IPS-18a (cell line): Measurements from ENCODE around the gene IFI27.

Experiments
- H3K27ac ChIP-seq: one replicate; pipeline ENCODE4 v1.5.1; 2013; ENCODE audit warnings: low read length
- H3K27me3 ChIP-seq: one replicate; pipeline ENCODE4 v1.6.1; 2013; ENCODE audit warnings: mild to moderate bottlenecking, low read length; ENCODE audit not compliant: control insufficient read depth, insufficient read depth
- H3K36me3 ChIP-seq: one replicate; pipeline ENCODE4 v1.6.1; 2013; ENCODE audit warnings: low read depth, low read length; ENCODE audit not compliant: control insufficient read depth
- H3K4me1 ChIP-seq: one replicate; pipeline ENCODE4 v1.6.1; 2013; ENCODE audit warnings: low read depth, low read length; ENCODE audit not compliant: control insufficient read depth
- H3K4me3 ChIP-seq: one replicate; pipeline ENCODE4 v1.5.1; 2013; ENCODE audit warnings: low read length
- H3K9ac ChIP-seq: one replicate; pipeline ENCODE4 v1.6.1; 2013; ENCODE audit warnings: mild to moderate bottlenecking, low read length, moderate library complexity
- H3K9me3 ChIP-seq: one replicate; pipeline ENCODE4 v1.6.1; 2013; ENCODE audit warnings: low read depth, low read length; ENCODE audit not compliant: control insufficient read depth

The IFI27 gene

DNA sequence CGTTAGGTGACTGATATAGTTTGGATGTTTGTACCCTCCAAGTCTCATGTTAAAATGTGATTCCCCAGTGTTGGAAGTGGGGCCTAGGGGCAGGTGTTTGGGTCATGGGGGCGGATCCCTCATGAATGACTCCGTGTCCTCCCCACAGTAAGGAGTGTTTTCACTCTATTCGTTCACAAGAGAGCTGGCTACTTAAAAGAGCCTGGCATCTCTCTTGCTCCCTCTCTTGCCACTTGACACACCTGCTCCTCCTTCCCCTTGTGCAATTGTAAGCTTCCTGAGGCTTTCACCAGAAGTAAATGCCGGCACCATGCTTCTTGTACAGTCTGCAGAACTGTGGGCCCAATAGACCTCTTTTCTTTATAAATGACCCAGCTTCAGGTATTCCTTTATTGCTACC lies 16.3 kb downstream of the IFI27 start:
- Histone ChIP-seq H3K27me3 (no peaks in the 10 kb centered on the region), H3K4me1 (peaks cover 8% of the 10 kb centered on the region), H3K9ac (no peak overlapping the region), H3K4me3 (no peak overlapping the region), H3K27ac (no peak overlapping the region), H3K36me3 (no peaks in the 10 kb centered on the region), H3K9me3 (no peaks in the 10 kb centered on the region)

DNA sequence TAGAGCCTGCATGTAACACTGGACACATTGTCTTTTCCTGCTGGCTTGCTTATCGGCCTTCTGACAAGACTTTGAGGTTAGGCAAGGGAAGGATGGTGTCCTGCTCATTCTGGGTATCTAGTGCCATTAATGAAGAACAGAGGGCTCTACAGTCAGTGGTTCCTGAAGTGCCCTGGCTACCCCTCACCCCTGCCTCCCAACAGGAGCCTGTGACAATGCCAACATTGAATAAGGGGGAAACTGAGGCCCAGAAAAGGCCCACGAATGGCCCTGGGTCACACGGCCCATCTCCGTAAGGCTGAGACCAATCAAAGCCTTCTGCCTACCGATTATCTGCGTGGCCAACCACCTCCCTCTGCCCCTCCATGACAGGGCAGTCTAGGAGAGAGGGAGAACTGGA lies 16.8 kb downstream of the IFI27 start:
- no peaks in the 10 kb centered on the region for H3K27me3 ChIP-seq
- no peak overlapping the region for H3K9ac ChIP-seq
- H3K9me3 ChIP-seq = no peaks in the 10 kb centered on the region
- H3K27ac ChIP-seq = no peak overlapping the region
- H3K36me3 ChIP-seq = no peaks in the 10 kb centered on the region
- no peak overlapping the region for H3K4me3 ChIP-seq
- H3K4me1 ChIP-seq = peaks cover 8% of the 10 kb centered on the region

GRCh38 chr14:94128216-94128839 lies 17.8 kb downstream of the IFI27 start:
- Histone ChIP-seq H3K27me3 (no peaks in the 10 kb centered on the region), H3K27ac (no peak overlapping the region), H3K4me3 (peak overlapping the region; percentile 81), H3K4me1 (peaks cover 8% of the 10 kb centered on the region), H3K9ac (no peak overlapping the region), H3K36me3 (no peaks in the 10 kb centered on the region), H3K9me3 (no peaks in the 10 kb centered on the region)

DNA sequence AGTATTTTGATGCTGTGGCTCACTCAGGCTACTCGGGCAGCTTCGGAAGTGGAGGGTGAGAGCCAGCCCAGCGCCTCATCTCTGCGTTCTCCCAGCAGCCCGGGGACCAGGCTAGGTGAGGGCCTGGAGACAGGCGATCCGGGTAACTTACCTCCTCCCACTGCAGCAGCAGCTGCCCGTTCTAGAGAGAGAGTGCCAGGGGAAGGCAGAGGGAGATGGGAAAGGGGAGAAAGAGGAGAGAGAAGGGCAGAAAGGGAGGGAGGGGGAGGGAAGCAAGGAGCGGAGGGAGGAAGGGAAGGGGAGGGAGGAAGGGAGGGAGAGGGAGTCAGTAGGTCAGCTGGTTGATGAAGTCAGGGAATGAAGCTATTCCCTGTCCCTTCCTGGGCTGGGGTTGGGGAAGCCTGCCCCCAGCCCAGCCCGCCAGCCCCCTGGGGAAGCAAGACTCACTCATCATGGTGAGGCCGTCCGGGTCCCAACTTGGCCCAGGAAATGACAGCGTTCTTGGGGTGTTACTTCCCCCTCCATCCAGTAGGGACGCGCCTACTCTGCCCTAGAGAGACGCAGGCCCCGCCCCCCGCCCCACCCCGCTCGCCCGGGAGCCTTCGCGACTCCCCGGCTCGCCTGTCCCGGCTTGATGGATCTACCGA lies 18.7 kb downstream of the IFI27 start, which contains the start of gene IFI27L2:
IFI27L2 (minus strand) TSS at position 494 of the 647 bp plus-strand sequence; CDS start at position 454, 40 bp downstream.
- Histone ChIP-seq H3K4me3 (peak within 1 kb of the TSS; percentile 81), H3K9me3 (no peaks in the 10 kb centered on the region), H3K27me3 (no peaks in the 10 kb centered on the region), H3K9ac (peak within 1 kb of the TSS; percentile 6), H3K4me1 (peaks cover 8% of the 10 kb centered on the region), H3K27ac (no peak within 1 kb of the TSS), H3K36me3 (no peaks in the 10 kb centered on the region)

- peak overlapping the region; percentile 81 for H3K4me3 ChIP-seq
- H3K9ac ChIP-seq = peak overlapping the region; percentile 6
- H3K27ac ChIP-seq = no peak overlapping the region
These were observed 19.4 kb downstream of the IFI27 start for GRCh38 chr14:94129758-94130414.

DNA sequence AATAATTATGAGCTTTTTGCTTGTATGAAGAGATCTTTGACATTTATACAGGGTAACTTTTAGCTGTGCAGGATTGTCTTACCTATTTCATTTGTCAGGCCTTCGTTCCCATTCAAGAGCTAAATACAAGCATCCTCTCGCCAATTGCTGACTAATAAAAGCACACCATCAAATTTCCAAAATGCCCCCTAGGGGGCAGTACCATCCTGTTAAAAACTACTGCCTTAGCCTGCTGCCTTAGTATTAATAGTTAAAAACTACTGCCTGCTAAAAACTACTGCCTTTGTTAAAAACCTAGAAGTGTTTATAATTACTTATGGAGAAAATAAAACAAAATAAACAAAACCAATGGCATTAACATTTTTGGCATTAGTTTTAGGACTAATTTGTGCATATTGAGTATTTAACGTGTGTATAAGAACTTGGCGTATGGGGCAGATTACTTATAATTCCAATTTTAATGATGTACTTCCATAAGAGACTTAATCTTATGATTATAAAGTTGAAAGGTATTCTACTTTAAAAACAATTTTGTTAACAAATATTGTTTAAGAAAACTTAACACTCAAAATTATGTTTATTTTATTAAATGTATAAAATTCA lies 21.9 kb downstream of the IFI27 start:
- Histone ChIP-seq H3K27ac (no peak overlapping the region), H3K36me3 (no peaks in the 10 kb centered on the region), H3K9me3 (peaks cover 4% of the 10 kb centered on the region), H3K9ac (no peak overlapping the region), H3K27me3 (no peaks in the 10 kb centered on the region), H3K4me1 (peaks cover 8% of the 10 kb centered on the region), H3K4me3 (no peak overlapping the region)

More at GRCh38 chr14:94129758-94130414, 19.4 kb downstream of the IFI27 start:
- Histone ChIP-seq H3K9me3 (no peaks in the 10 kb centered on the region), H3K27me3 (no peaks in the 10 kb centered on the region), H3K36me3 (no peaks in the 10 kb centered on the region), H3K4me1 (peaks cover 8% of the 10 kb centered on the region)

- no peaks in the 10 kb centered on the region for H3K36me3 ChIP-seq
- no peaks in the 10 kb centered on the region for H3K27me3 ChIP-seq
- no peak overlapping the region for H3K27ac ChIP-seq
- H3K9me3 ChIP-seq = peaks cover 4% of the 10 kb centered on the region
- no peak overlapping the region for H3K4me3 ChIP-seq
- H3K9ac ChIP-seq = no peak overlapping the region
- peaks cover 8% of the 10 kb centered on the region for H3K4me1 ChIP-seq
These were observed 24.9 kb downstream of the IFI27 start for GRCh38 chr14:94135476-94135875.

DNA sequence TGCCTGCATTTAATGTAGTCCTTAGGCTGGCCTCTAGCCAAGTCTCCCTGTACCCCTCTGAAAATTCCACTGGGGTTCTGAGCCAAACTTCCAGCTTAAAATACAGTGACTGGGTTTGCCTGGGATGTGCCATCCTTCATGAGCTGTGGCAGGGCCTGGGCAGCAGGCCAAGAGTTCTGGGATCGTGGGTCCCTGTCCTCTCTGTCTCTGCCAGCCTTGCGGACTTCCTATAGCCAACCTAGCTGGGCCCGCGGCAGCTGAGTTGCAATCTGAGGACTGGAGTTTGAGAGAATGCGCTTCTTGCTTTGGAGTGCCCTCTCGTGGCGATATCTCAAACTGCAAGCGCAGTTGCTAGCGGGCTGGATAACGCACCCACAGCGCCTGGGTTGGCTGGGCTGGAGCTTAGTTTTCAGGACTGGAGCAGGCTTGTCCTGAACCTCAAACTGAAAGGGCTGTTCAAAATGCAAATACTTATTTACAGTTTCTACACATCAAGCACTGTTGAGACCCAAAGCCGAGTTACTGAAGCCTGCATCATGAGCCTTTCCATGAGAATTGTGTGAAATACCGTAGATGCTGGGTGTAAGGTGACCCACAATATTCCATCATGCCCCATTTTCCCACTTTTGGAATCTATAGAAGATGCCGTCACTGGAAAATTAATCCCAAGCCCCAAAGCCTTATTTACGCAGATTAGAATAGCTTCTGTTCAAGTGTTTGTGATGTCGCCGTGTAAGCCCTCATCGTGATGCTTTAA lies 26.2 kb downstream of the IFI27 start:
- no peak overlapping the region for H3K4me3 ChIP-seq
- H3K27ac ChIP-seq = no peak overlapping the region
- no peaks in the 10 kb centered on the region for H3K36me3 ChIP-seq
- H3K9ac ChIP-seq = no peak overlapping the region
- peaks cover 7% of the 10 kb centered on the region for H3K4me1 ChIP-seq
- peaks cover 4% of the 10 kb centered on the region for H3K9me3 ChIP-seq
- H3K27me3 ChIP-seq = no peaks in the 10 kb centered on the region

DNA sequence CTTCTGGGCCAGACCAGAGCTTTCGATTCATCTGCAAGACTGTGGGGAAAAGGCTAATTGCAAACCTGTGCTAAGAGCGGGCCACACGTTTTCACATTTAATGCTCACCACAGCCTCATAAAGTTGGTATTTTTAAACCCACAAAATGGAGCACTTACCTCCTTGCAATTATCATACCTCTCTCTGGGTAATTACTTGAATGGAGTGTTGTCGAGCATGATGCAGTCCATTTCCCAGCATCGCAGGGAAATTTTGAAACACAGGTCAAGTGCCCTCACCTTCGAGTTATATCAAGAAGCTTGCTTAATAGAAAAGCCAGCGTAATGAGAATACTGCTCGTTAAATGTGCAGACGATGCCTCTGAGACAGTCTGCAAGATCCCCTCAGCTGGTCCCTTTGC lies 27.7 kb downstream of the IFI27 start:
- no peaks in the 10 kb centered on the region for H3K36me3 ChIP-seq
- no peak overlapping the region for H3K27ac ChIP-seq
- peaks cover 7% of the 10 kb centered on the region for H3K4me1 ChIP-seq
- H3K9ac ChIP-seq = no peak overlapping the region
- H3K4me3 ChIP-seq = no peak overlapping the region
- H3K9me3 ChIP-seq = peaks cover 4% of the 10 kb centered on the region
- no peaks in the 10 kb centered on the region for H3K27me3 ChIP-seq

GRCh38 chr14:94139006-94139405 lies 28.5 kb downstream of the IFI27 start:
- Histone ChIP-seq H3K36me3 (no peaks in the 10 kb centered on the region), H3K9me3 (peaks cover 4% of the 10 kb centered on the region), H3K27me3 (no peaks in the 10 kb centered on the region), H3K4me3 (no peak overlapping the region), H3K4me1 (peaks cover 7% of the 10 kb centered on the region), H3K27ac (no peak overlapping the region), H3K9ac (no peak overlapping the region)

GRCh38 chr14:94139421-94139820 lies 28.9 kb downstream of the IFI27 start:
- H3K4me3 ChIP-seq = no peak overlapping the region
- peaks cover 4% of the 10 kb centered on the region for H3K9me3 ChIP-seq
- H3K27me3 ChIP-seq = no peaks in the 10 kb centered on the region
- H3K9ac ChIP-seq = no peak overlapping the region
- no peak overlapping the region for H3K27ac ChIP-seq
- H3K4me1 ChIP-seq = peaks cover 7% of the 10 kb centered on the region
- no peaks in the 10 kb centered on the region for H3K36me3 ChIP-seq
